Adipocyte (in vitro differentiated cells): ENCODE results near the gene DIAPH3.
"Not testable (repeated sequence)": the region's sequence is repeated elsewhere in the genome, so short reads cannot be mapped to it uniquely, and the experiment has no call there.

ENCODE experiments used
- DNase-seq: peaks from one replicate; pipeline ENCODE4 v3.0.0-alpha.2; 2015; ENCODE audit warnings: low read depth
- H3K27me3 ChIP-seq: replicated peaks from 2 replicates; pipeline ENCODE4 v1.7.0; 2013; ENCODE audit warnings: mild to moderate bottlenecking, low read length, moderate library complexity; ENCODE audit not compliant: control insufficient read depth, insufficient read depth
- H3K36me3 ChIP-seq: 2 replicates; pipeline ENCODE4 v1.7.0; 2013; ENCODE audit warnings: low read length, mild to moderate bottlenecking, moderate library complexity; ENCODE audit not compliant: control insufficient read depth, insufficient read depth, severe bottlenecking
- H3K4me1 ChIP-seq: 2 replicates; pipeline ENCODE4 v1.7.0; 2013; ENCODE audit warnings: mild to moderate bottlenecking, low read length, moderate library complexity; ENCODE audit not compliant: control insufficient read depth, insufficient read depth
- H3K4me3 ChIP-seq: 2 replicates; pipeline ENCODE4 v1.7.0; 2013; ENCODE audit warnings: mild to moderate bottlenecking, low read length, moderate library complexity
- H3K9ac ChIP-seq: 2 replicates; pipeline ENCODE4 v1.7.0; 2013; ENCODE audit warnings: mild to moderate bottlenecking, low read length, moderate library complexity
- H3K9me3 ChIP-seq: 2 replicates; pipeline ENCODE4 v1.7.0; 2013; ENCODE audit warnings: mild to moderate bottlenecking, low read length, moderate library complexity; ENCODE audit not compliant: control insufficient read depth

The DIAPH3 gene

DNA sequence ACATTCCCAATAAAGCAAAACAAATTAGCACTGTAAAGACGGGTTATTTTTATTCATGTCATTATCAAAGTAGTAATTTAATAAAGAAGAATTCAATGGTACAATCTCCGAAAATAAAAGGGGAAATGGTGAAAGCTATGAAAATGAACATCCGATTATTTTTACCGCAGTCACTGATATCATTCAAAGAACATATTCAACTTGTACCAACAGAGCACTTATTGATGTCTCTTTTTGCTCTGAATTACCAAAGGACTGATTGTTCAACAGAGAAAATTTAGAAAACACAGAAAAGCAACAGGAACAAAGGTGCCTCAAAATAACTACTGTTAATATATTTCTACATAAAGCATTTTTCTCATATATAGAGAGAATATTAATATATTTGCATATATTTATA lies 119.4 kb downstream of the DIAPH3 start:
- Histone ChIP-seq H3K4me3 (no peak overlapping the region), H3K27me3 (no peaks in the 10 kb centered on the region), H3K9me3 (no peaks in the 10 kb centered on the region), H3K36me3 (no peaks in the 10 kb centered on the region), H3K4me1 (peaks cover 10% of the 10 kb centered on the region), H3K9ac (no peak overlapping the region)
- no peak for DNase-seq

DNA sequence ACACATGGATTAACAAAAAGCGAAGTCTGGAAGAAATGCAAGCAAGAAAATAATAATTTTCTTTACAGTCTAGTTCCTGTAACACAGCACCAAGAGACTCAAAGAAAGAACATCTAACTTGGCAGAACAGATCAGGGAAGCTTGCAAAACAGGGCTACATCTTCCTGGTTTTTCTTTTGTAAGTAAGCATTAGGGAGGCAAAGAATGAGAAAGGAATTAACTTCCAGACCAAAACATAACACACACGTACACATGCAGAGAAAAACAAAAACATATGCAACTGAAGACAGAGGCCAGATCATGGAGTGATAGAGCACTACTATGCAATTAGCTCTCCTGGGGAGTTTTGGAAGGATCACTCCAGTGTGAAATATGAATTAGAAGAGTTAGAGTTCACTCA lies 120.5 kb downstream of the DIAPH3 start:
- H3K9me3 ChIP-seq, result no peaks in the 10 kb centered on the region
- no peaks in the 10 kb centered on the region for H3K36me3 ChIP-seq
- DNase-seq, result peak; percentile 70

DNA sequence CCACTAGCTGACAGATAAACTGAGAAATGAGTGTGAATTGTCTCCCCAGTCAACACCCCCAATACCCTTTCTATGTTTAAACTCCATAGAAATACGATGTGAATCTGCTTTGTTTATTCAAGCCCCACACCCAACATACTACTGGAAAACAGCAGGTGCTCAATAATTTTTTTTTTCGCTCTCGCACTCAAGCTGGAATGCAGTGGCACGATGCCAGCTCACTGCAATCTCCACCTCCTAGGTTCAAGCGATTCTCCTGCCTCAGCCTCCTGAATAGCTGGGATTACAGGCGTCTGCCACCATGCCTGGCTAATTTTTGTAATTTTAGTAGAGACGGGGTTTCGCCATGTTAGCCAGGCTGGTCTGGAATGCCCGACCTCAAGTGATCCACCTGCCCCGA lies 123.1 kb downstream of the DIAPH3 start:
- DNase-seq, H3K27me3 ChIP-seq, H3K36me3 ChIP-seq, H3K4me3 ChIP-seq, H3K9ac ChIP-seq, H3K9me3 ChIP-seq: not testable (repeated sequence)
- H3K4me1 ChIP-seq, result peaks cover 10% of the 10 kb centered on the region

More for the DNA sequence above, 120.5 kb downstream of the DIAPH3 start:
- Histone ChIP-seq H3K27me3 (no peaks in the 10 kb centered on the region), H3K9ac (peak overlapping the region; percentile 6), H3K4me3 (peak overlapping the region; percentile 10), H3K4me1 (peaks cover 10% of the 10 kb centered on the region)

- Histone ChIP-seq H3K4me1 (peaks cover 10% of the 10 kb centered on the region), H3K9me3 (no peaks in the 10 kb centered on the region), H3K9ac (no peak overlapping the region), H3K36me3 (no peaks in the 10 kb centered on the region), H3K27me3 (no peaks in the 10 kb centered on the region), H3K4me3 (no peak overlapping the region)
- DNase-seq, result no peak
Observed at GRCh38 chr13:60035874-60036273, 127.9 kb downstream of the DIAPH3 start.

DNA sequence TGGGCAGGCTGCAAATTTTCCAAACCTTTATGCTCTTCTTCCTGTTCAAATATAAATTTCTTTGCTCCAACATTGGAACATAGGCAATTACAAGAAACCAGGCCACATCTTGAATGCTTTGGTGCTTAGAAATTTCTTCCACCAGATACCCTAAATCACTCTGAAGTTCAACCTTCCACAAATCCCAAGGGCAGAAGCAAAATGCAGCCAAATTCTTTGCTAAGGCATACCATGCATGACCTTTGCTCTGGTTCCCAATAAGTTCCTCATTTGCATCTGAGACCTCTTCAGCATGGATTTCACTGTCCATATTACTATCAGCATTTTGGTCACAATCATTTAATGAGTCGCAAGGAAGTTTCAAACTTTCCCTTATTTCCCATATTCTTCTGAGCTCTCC lies 130.9 kb downstream of the DIAPH3 start:
- Histone ChIP-seq H3K9ac (no peak overlapping the region), H3K4me3 (no peak overlapping the region), H3K4me1 (peaks cover 10% of the 10 kb centered on the region), H3K9me3 (no peaks in the 10 kb centered on the region), H3K36me3 (no peaks in the 10 kb centered on the region), H3K27me3 (no peaks in the 10 kb centered on the region)
- no peak for DNase-seq

DNA sequence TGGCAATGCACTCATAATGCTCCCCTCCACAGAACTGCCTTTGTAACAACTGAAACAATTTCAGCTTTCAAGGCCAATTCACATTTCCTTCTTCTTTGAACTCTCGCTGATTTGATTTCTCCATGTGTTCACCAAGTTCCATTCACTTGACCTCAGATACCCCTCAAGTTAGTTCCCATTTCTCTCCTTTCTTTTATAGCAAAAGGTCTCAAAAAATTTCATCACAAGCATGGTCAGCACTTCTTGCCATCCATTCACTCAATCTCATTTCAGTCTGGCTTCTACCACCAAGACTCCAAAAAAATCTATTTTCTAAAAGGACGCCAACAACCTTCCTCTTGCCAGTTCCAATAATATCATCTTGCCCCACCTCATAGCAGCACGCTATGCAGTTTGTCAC lies 135.7 kb downstream of the DIAPH3 start:
- no peaks in the 10 kb centered on the region for H3K9me3 ChIP-seq
- H3K4me3 ChIP-seq, result no peak overlapping the region
- H3K27me3 ChIP-seq, result no peaks in the 10 kb centered on the region
- peaks cover 12% of the 10 kb centered on the region for H3K4me1 ChIP-seq
- no peaks in the 10 kb centered on the region for H3K36me3 ChIP-seq
- no peak overlapping the region for H3K9ac ChIP-seq
- DNase-seq, result no peak

DNA sequence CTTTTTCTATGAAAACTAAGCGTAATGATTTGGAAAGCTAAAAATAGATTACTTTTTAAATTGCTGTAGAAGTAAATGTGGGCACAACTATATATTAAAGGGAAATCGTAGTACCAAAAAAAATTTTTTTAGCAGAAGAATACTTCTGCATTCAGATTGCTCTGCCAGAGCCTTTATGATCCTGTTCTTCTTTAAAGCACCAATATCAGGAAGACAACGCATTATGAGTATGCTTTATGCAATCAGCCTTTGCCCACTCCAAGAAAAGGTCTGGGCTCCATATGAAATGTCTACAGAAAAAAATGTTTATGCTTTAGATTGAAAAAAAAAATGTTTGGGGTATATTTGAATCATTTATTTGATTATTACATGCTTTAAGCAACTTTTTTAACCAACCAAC lies 137.4 kb downstream of the DIAPH3 start:
- H3K27me3 ChIP-seq, result no peaks in the 10 kb centered on the region
- no peak for DNase-seq
- H3K4me1 ChIP-seq, result peaks cover 3% of the 10 kb centered on the region
- no peak overlapping the region for H3K4me3 ChIP-seq
- H3K36me3 ChIP-seq, result no peaks in the 10 kb centered on the region
- H3K9me3 ChIP-seq, result no peaks in the 10 kb centered on the region
- no peak overlapping the region for H3K9ac ChIP-seq

- no peaks in the 10 kb centered on the region for H3K36me3 ChIP-seq
- H3K9me3 ChIP-seq, result no peaks in the 10 kb centered on the region
- H3K9ac ChIP-seq, result no peak overlapping the region
- no peaks in the 10 kb centered on the region for H3K27me3 ChIP-seq
- H3K4me3 ChIP-seq, result no peak overlapping the region
- H3K4me1 ChIP-seq, result peaks cover 22% of the 10 kb centered on the region
- no peak for DNase-seq
Observed at GRCh38 chr13:60020288-60020687, 143.4 kb downstream of the DIAPH3 start.

DNA sequence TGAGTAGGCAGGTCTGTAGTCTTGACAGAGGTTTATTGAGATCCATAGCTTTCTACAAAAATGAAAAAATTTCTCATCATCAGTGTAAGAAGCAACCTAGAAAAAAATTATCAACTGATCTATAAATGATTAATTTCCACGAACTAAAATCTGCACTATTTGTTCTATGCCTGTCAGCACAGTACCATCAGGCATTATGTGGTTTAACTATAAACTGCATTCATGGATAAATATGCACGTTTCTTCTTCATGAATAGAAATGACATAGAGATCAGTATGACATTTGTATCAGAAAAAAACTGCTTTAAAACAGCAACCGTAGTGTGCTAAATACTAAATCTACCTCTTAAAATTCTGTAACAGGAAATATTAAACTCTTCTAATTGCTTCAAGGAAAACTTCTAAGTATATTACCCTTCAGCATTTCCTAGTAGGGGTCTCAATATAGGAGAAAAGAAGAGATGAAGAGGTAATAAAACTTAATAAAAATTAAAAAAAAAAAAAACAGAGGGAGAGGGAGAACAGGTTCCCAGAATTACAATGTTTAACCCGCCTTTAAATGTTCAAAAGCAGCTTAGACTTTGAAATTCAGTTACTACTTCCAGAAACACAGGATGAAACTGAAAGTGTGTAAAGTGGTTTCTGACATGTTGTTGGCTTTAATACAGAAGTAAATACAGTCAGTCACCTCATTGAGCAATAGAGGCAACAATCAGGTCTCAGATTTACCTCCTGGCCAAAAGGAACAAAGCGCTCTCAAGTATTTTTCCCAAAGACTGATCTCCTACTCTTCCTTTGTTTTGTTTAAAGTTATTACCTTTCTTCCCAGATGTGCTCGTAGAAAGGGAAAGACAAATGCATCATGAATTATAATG lies 144.4 kb downstream of the DIAPH3 start:
- H3K9me3 ChIP-seq, result no peaks in the 10 kb centered on the region
- peak; percentile 27 for DNase-seq
- H3K9ac ChIP-seq, result no peak overlapping the region
- peaks cover 22% of the 10 kb centered on the region for H3K4me1 ChIP-seq
- H3K4me3 ChIP-seq, result peak overlapping the region; percentile 27
- no peaks in the 10 kb centered on the region for H3K36me3 ChIP-seq
- no peaks in the 10 kb centered on the region for H3K27me3 ChIP-seq

DNA sequence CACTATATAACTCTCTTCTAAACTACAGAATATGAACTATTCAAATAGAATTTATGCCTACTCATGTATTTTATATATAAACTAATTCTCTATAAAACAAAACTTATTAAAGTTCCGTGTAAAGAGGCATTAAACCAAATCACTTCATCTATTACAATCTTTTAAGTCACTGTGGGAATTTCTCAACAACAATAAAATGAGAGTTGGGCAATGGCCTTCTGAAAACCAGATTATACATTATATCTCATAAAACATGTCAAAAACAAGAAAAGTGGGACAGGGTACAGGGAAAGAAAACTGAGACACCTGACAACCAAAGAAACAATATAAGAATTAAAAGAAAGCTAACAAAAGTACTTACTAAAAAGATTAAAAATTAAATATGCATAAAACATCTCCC lies 145.2 kb downstream of the DIAPH3 start:
- H3K9me3 ChIP-seq, result no peaks in the 10 kb centered on the region
- no peaks in the 10 kb centered on the region for H3K27me3 ChIP-seq
- no peak overlapping the region for H3K4me3 ChIP-seq

DNA sequence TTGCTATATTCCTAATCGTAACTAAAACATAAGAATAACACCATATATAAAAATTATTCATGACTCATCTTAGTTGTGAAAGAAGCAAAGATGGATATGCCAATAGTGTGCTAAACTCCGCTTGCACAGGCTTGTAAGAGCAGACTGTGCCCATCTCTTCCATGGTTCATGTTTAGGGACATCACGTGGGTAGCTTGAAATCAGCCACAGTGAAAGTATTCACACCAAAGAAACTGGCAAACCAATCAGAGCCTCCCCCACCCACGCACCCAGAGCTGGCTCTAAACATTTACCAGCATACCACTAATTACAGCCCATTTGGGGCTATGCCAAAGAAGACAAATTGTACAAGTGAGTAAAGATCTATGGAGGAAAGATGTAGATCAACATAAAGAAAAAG lies 147.5 kb downstream of the DIAPH3 start:
- no peaks in the 10 kb centered on the region for H3K27me3 ChIP-seq
- peaks cover 22% of the 10 kb centered on the region for H3K4me1 ChIP-seq
- no peaks in the 10 kb centered on the region for H3K9me3 ChIP-seq
- no peak overlapping the region for H3K9ac ChIP-seq
- no peaks in the 10 kb centered on the region for H3K36me3 ChIP-seq
- no peak for DNase-seq
- no peak overlapping the region for H3K4me3 ChIP-seq

More for the DNA sequence above, 145.2 kb downstream of the DIAPH3 start:
- DNase-seq, result no peak
- Histone ChIP-seq H3K9ac (no peak overlapping the region), H3K36me3 (no peaks in the 10 kb centered on the region), H3K4me1 (peaks cover 22% of the 10 kb centered on the region)

- Histone ChIP-seq H3K9me3 (no peaks in the 10 kb centered on the region), H3K36me3 (no peaks in the 10 kb centered on the region), H3K4me1 (peaks cover 6% of the 10 kb centered on the region), H3K4me3 (no peak overlapping the region), H3K9ac (no peak overlapping the region), H3K27me3 (no peaks in the 10 kb centered on the region)
- DNase-seq, result no peak
Observed at GRCh38 chr13:60013166-60013565, 150.6 kb downstream of the DIAPH3 start.
